Measurements from ENCODE around the gene CRYBG1.

DNA sequence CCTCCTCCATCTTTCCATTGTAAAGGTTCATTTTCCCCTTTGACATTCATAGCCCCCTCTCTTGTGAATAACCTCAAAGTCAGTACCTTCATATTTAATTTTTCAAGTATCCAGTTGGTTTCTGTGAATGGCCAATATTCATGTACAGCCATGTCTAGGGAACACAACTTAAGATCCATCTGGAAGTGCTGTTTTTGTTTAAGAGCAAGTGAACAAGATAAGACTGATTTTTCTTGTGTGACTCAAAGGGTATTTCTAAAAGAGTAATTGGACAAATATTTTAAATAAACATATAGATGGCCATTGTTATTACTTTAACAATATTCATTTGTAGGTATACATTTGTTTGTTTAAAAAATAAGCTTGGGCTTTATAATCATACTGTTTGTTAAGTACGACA lies 175.8 kb downstream of the CRYBG1 start:
- TF ChIP-seq POLR2A (IDR thresholded peaks at IDR 0.05): no peak
- TF ChIP-seq CTCF (IDR thresholded peaks at IDR 0.05): no peak

Measured in lower leg skin (tissue), 3 donors.